NT2/D1 (cell line): ENCODE data around the gene ZNF655.

Experiments used
- SUZ12 ChIP-seq: IDR thresholded peaks from 2 replicates; pipeline ENCODE4 v1.6.1; 2011; ENCODE audit not compliant: insufficient read length, insufficient read depth; ENCODE audit errors: extremely low read depth
- ZNF274 ChIP-seq: IDR thresholded peaks from 2 replicates; pipeline ENCODE4 v1.6.1; 2011; ENCODE audit warnings: mild to moderate bottlenecking, low read depth, low read length

DNA sequence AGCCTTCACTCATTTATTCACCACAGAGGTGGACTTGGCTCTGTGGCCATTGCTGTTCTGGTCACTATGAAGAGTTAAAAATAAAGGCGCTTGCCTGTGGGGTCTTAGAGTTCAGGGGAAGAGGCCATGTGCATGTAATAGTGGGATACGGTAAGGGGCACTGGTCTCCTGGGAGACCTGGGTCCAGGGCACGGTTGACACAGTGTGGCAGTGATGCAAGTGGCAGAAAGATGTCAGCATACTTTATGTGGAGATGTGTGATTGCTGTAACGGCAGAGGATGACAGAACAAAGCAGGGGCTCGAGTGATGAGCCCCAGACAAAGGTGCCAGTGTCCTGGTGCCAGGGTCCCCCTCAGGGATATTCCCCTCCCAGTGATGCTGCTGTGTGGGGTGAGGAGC, 66.9 kb downstream of the ZNF655 start:
- no peak for TF ChIP-seq SUZ12
- TF ChIP-seq ZNF274 = no peak
